Keratinocyte (primary cell): ENCODE data around the gene NAA35. TPM values are rescaled to one million over a fixed set of nuclear protein-coding genes. Genes with fewer than 3 reads are reported as not detected.

ENCODE experiments used
- DNase-seq: peaks from one replicate; pipeline ENCODE4 v3.0.0-alpha.2; 2011; ENCODE audit warnings: low read depth, missing footprints, low spot score
- FAIRE-seq: peaks from 2 replicates; lab custom pipeline; 2011; peaks lifted over from hg19 to GRCh38; lab: Jason Lieb, UNC
- H2AFZ ChIP-seq: 2 replicates; pipeline ENCODE4 v1.6.0; 2012; ENCODE audit warnings: low read length, control low read depth, inconsistent platforms; ENCODE audit not compliant: control insufficient read depth
- H3K27ac ChIP-seq: 2 replicates; pipeline ENCODE4 v1.5.1; 2011; ENCODE audit warnings: low read length; ENCODE audit not compliant: control insufficient read depth, insufficient read depth
- H3K27me3 ChIP-seq: 3 replicates; pipeline ENCODE4 v1.6.0; 2011; ENCODE audit warnings: low read length; ENCODE audit not compliant: control insufficient read depth, insufficient read depth; ENCODE audit errors: extremely low read depth
- H3K36me3 ChIP-seq, 2 experiments: 2 replicates in 1 of 2; 3 replicates in 1 of 2; pipeline ENCODE4 v1.5.1; 2011; ENCODE audit warnings: low read length in 2 of 2, mild to moderate bottlenecking in 1 of 2; ENCODE audit not compliant: control insufficient read depth in 2 of 2, insufficient read depth in 2 of 2; ENCODE audit errors: extremely low read depth in 1 of 2
- H3K4me1 ChIP-seq: 3 replicates; pipeline ENCODE4 v1.5.1; 2011; ENCODE audit warnings: low read length; ENCODE audit not compliant: control insufficient read depth, insufficient read depth; ENCODE audit errors: extremely low read depth
- H3K4me2 ChIP-seq: 3 replicates; pipeline ENCODE4 v1.6.0; 2011; ENCODE audit warnings: low read depth, low read length; ENCODE audit not compliant: control insufficient read depth, insufficient read depth; ENCODE audit errors: extremely low read depth
- H3K4me3 ChIP-seq, 3 experiments: fragments of 200-600 bp in 1 of 3; sonication (generic) in 1 of 3; 2 replicates in 2 of 3; 3 replicates in 1 of 3; pipeline ENCODE4 v1.5.1; 2011 to 2016; ENCODE audit warnings: low read length in 3 of 3, mild to moderate bottlenecking in 3 of 3, control low read depth in 2 of 3, inconsistent platforms in 1 of 3, low read depth in 1 of 3, mixed read lengths in 1 of 3, mixed run types in 1 of 3, moderate library complexity in 1 of 3; ENCODE audit not compliant: control insufficient read depth in 2 of 3, insufficient read depth in 2 of 3; ENCODE audit errors: extremely low read depth in 1 of 3
- H3K79me2 ChIP-seq: 2 replicates; pipeline ENCODE4 v1.6.0; 2012; ENCODE audit warnings: low read length; ENCODE audit not compliant: control insufficient read depth, insufficient read depth
- H3K9ac ChIP-seq: 3 replicates; pipeline ENCODE4 v1.6.0; 2011; ENCODE audit warnings: low read length; ENCODE audit not compliant: control insufficient read depth, insufficient read depth; ENCODE audit errors: extremely low read depth
- H3K9me1 ChIP-seq: 3 replicates; pipeline ENCODE4 v1.6.0; 2011; ENCODE audit warnings: low read length; ENCODE audit not compliant: control insufficient read depth, insufficient read depth; ENCODE audit errors: extremely low read depth
- H3K9me3 ChIP-seq: 2 replicates; pipeline ENCODE4 v1.5.1; 2012; ENCODE audit warnings: low read depth, low read length; ENCODE audit not compliant: control insufficient read depth
- H4K20me1 ChIP-seq: 3 replicates; pipeline ENCODE4 v1.6.0; 2011; ENCODE audit warnings: low read length; ENCODE audit not compliant: control insufficient read depth, insufficient read depth; ENCODE audit errors: extremely low read depth
- CTCF ChIP-seq, 3 experiments: IDR thresholded peaks in 1 of 3; conservative IDR thresholded peaks in 1 of 3; optimal IDR thresholded peaks in 1 of 3; 2 replicates in 2 of 3; 3 replicates in 1 of 3; pipeline versions ENCODE3 to v1.5.1; 2011; ENCODE audit warnings: low read length in 3 of 3, mild to moderate bottlenecking in 3 of 3, moderate library complexity in 2 of 3, control low read depth in 1 of 3, inconsistent platforms in 1 of 3; ENCODE audit not compliant: insufficient read depth in 2 of 3; ENCODE audit errors: extremely low read depth in 1 of 3
- EZH2 ChIP-seq: IDR thresholded peaks from one replicate; pipeline ENCODE4 v1.6.1; 2012; ENCODE audit warnings: inconsistent platforms, mild to moderate bottlenecking, low read length, moderate library complexity
- dilution Hi-C: fragments of 300-500 bp; cut with MboI; formaldehyde crosslinking; loops from one replicate; pipeline ENCODE4 v1.7.0; 2020; ENCODE audit warnings: low sequenced_read_pairs; ENCODE audit not compliant: extremely low pct_ligation_motif_present
- polyA plus RNA-seq, 5 experiments: library from polyadenylated mRNA; depleted of rRNA in 3 of 5; stranded (reverse) in 3 of 5; stranded (forward) in 1 of 5; unstranded in 1 of 5; fragments of >200 nt; gene quantifications; 1 replicate in 1 of 5; 2 replicates in 3 of 5; 3 replicates in 1 of 5; pipeline versions ENCODE4 v1.2.1 to v1.2.3, GENCODE V29; 2011 to 2012; ENCODE audit warnings: missing spikeins in 2 of 5, low read depth in 1 of 5, low replicate concordance in 1 of 5

The NAA35 gene
- polyA plus RNA-seq, 1 donor (not counting 4 experiments of a cell fraction or from before 2014, with no cell fraction given), result 33.8 TPM

DNA sequence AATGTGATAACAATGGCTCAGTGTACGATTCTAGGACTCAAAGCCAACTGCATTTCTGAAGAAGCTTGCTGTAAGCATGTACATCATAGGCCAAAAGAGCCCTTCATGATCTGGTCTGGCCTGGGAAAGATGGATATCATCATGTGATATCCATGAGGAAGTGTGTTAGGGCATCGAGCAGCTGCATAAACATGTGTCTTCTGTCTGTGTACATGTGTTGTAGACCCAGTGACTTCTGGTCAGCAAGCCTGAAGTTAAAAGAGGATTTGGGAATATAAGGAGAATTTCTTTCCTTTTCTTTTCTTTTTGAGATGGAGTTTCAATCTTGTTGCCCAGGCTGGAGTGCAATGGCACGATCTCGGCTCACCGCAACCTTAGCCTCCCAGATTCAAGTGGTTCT, 15.5 kb upstream of the NAA35 start:
- dilution Hi-C loops, result no loop called here
- no peak for DNase-seq

GRCh38 chr9:85927076-85927475, 13.9 kb upstream of the NAA35 start:
- H3K27ac ChIP-seq, result no peak overlapping the region
- dilution Hi-C loops, result no loop called here
- no peaks in the 10 kb centered on the region for H3K9me3 ChIP-seq
- DNase-seq, result no peak
- no peak overlapping the region for H3K4me2 ChIP-seq
- FAIRE-seq, result no peak
- no peak overlapping the region for H3K4me3 ChIP-seq
- H4K20me1 ChIP-seq, result no peaks in the 10 kb centered on the region
- no peaks in the 10 kb centered on the region for H3K4me1 ChIP-seq
- TF ChIP-seq CTCF (optimal IDR thresholded peaks at IDR 0.05 in 1 of 3, IDR thresholded peaks at IDR 0.05 in 1 of 3, conservative IDR thresholded peaks at IDR 0.05 in 1 of 3; ENCODE audit: extremely low read depth in 1 of 3, insufficient read depth in 2 of 3, low read length in 3 of 3) (no peak), EZH2 (no peak)
- H3K27me3 ChIP-seq, result no peaks in the 10 kb centered on the region
- no peaks in the 10 kb centered on the region for H3K79me2 ChIP-seq
- H3K9me1 ChIP-seq, result no peaks in the 10 kb centered on the region
- H3K36me3 ChIP-seq, result no peaks in the 10 kb centered on the region
- no peak overlapping the region for H2AFZ ChIP-seq
- H3K9ac ChIP-seq, result no peak overlapping the region

More for the DNA sequence above, 15.5 kb upstream of the NAA35 start:
- H3K27ac ChIP-seq, result no peak overlapping the region
- H3K9ac ChIP-seq, result no peak overlapping the region
- no peak for FAIRE-seq
- H4K20me1 ChIP-seq, result no peaks in the 10 kb centered on the region
- no peaks in the 10 kb centered on the region for H3K36me3 ChIP-seq
- TF ChIP-seq CTCF (optimal IDR thresholded peaks at IDR 0.05 in 1 of 3, IDR thresholded peaks at IDR 0.05 in 1 of 3, conservative IDR thresholded peaks at IDR 0.05 in 1 of 3; ENCODE audit: extremely low read depth in 1 of 3, insufficient read depth in 2 of 3, low read length in 3 of 3), result no peak
- no peak overlapping the region for H2AFZ ChIP-seq
- H3K4me1 ChIP-seq, result no peaks in the 10 kb centered on the region
- H3K9me1 ChIP-seq, result no peaks in the 10 kb centered on the region
- H3K4me2 ChIP-seq, result no peak overlapping the region
- no peaks in the 10 kb centered on the region for H3K27me3 ChIP-seq
- no peak overlapping the region for H3K4me3 ChIP-seq
- H3K79me2 ChIP-seq, result no peaks in the 10 kb centered on the region
- no peaks in the 10 kb centered on the region for H3K9me3 ChIP-seq
